Measurements from ENCODE around the gene STX17. TPM values are rescaled to one million over a fixed set of nuclear protein-coding genes. Genes with fewer than 3 reads are reported as not detected.
"Not testable (repeated sequence)": the region's sequence is repeated elsewhere in the genome, so short reads cannot be mapped to it uniquely, and the experiment has no call there.

The STX17 gene
- total RNA-seq = 12.3 and 13.1 TPM in 2 replicates

GRCh38 chr9:99906403-99907207 lies at the start of gene STX17:
Gene STX17, plus strand, starts transcription at chr9:99906654. Its CDS starts 8,586 bp downstream, at chr9:99915240.
- DNase-seq (ENCODE audit: low read depth in 2 of 2) = peak; percentile 56 to 71

GRCh38 chr9:99857576-99857975 lies 48.9 kb upstream of the STX17 start:
- not testable (repeated sequence) for DNase-seq (ENCODE audit: low read depth in 2 of 2)

GRCh38 chr9:99858087-99858486 lies 48.4 kb upstream of the STX17 start:
- no peak for DNase-seq (ENCODE audit: low read depth in 2 of 2)

- DNase-seq (ENCODE audit: low read depth in 2 of 2) = no peak
These were observed 47.0 kb upstream of the STX17 start for GRCh38 chr9:99859243-99859980.

- no peak for DNase-seq (ENCODE audit: low read depth in 2 of 2)
These were observed 46.2 kb upstream of the STX17 start for GRCh38 chr9:99860266-99860665.

- no peak for DNase-seq (ENCODE audit: low read depth in 2 of 2)
These were observed 42.5 kb upstream of the STX17 start for GRCh38 chr9:99863955-99864354.

GRCh38 chr9:99866398-99866797 lies 40.1 kb upstream of the STX17 start:
- no peak for DNase-seq (ENCODE audit: low read depth in 2 of 2)

- no peak for DNase-seq (ENCODE audit: low read depth in 2 of 2)
These were observed 38.9 kb upstream of the STX17 start for GRCh38 chr9:99867536-99867935.

GRCh38 chr9:99867968-99868367 lies 38.5 kb upstream of the STX17 start:
- no peak for DNase-seq (ENCODE audit: low read depth in 2 of 2)

- peak in 1 of 2 donors; percentile 1 for DNase-seq (ENCODE audit: low read depth in 2 of 2)
These were observed 37.6 kb upstream of the STX17 start for GRCh38 chr9:99868845-99869244.

GRCh38 chr9:99870126-99870525 lies 36.3 kb upstream of the STX17 start:
- DNase-seq (ENCODE audit: low read depth in 2 of 2) = no peak

- DNase-seq (ENCODE audit: low read depth in 2 of 2) = no peak
These were observed 32.9 kb upstream of the STX17 start for GRCh38 chr9:99873531-99873930.

GRCh38 chr9:99873943-99874584 lies 32.4 kb upstream of the STX17 start:
- no peak for DNase-seq (ENCODE audit: low read depth in 2 of 2)

GRCh38 chr9:99876190-99876589 lies 30.3 kb upstream of the STX17 start:
- DNase-seq (ENCODE audit: low read depth in 2 of 2) = no peak

- no peak for DNase-seq (ENCODE audit: low read depth in 2 of 2)
These were observed 27.8 kb upstream of the STX17 start for GRCh38 chr9:99878651-99879050.

GRCh38 chr9:99881769-99882168 lies 24.7 kb upstream of the STX17 start:
- no peak for DNase-seq (ENCODE audit: low read depth in 2 of 2)

GRCh38 chr9:99885747-99886146 lies 20.7 kb upstream of the STX17 start:
- no peak for DNase-seq (ENCODE audit: low read depth in 2 of 2)

- no peak for DNase-seq (ENCODE audit: low read depth in 2 of 2)
These were observed 17.3 kb upstream of the STX17 start for GRCh38 chr9:99889120-99889519.

- no peak for DNase-seq (ENCODE audit: low read depth in 2 of 2)
These were observed 11.6 kb upstream of the STX17 start for GRCh38 chr9:99894826-99895225.

GRCh38 chr9:99895510-99895909 lies 10.9 kb upstream of the STX17 start:
- no peak for DNase-seq (ENCODE audit: low read depth in 2 of 2)

GRCh38 chr9:99896119-99896518 lies 10.3 kb upstream of the STX17 start:
- DNase-seq (ENCODE audit: low read depth in 2 of 2) = no peak

GRCh38 chr9:99903393-99903792 lies 3.1 kb upstream of the STX17 start:
- no peak for DNase-seq (ENCODE audit: low read depth in 2 of 2)

Data from dermis microvascular lymphatic vessel endothelial cell (primary cell).